DOHH2 (cell line): ENCODE results near the gene SBSN.

ENCODE experiments used
- H3F3A ChIP-seq: fragments of 200-600 bp; sonication (generic), shearing (Covaris generic); 2 replicates; pipeline ENCODE4 v1.6.0; 2016; ENCODE audit warnings: antibody characterized with exemption, mild to moderate bottlenecking; ENCODE audit not compliant: control insufficient read depth, insufficient read depth
- H3K27ac ChIP-seq: fragments of 200-600 bp; sonication (generic); 2 replicates; pipeline ENCODE4 v1.5.1; 2014; ENCODE audit warnings: low read depth, mild to moderate bottlenecking, low read length, moderate library complexity
- H3K27me3 ChIP-seq: fragments of 200-600 bp; sonication (generic); 2 replicates; pipeline ENCODE4 v1.6.1; 2014; ENCODE audit warnings: mild to moderate bottlenecking, low read length, mixed read lengths; ENCODE audit not compliant: control insufficient read depth
- H3K36me3 ChIP-seq: fragments of 200-600 bp; sonication (generic); 2 replicates; pipeline ENCODE4 v1.6.1; 2014; ENCODE audit warnings: mild to moderate bottlenecking, low read length, moderate library complexity, mixed read lengths; ENCODE audit not compliant: control insufficient read depth
- H3K4me1 ChIP-seq: fragments of 200-600 bp; sonication (generic); 2 replicates; pipeline ENCODE4 v1.6.1; 2014; ENCODE audit warnings: mild to moderate bottlenecking, low read length, mixed read lengths; ENCODE audit not compliant: control insufficient read depth
- H3K4me2 ChIP-seq: fragments of 200-600 bp; sonication (generic); 2 replicates; pipeline ENCODE4 v1.6.0; 2014; ENCODE audit warnings: mild to moderate bottlenecking, low read length, moderate library complexity
- H3K4me3 ChIP-seq: fragments of 200-600 bp; sonication (generic); 2 replicates; pipeline ENCODE4 v1.5.1; 2014; ENCODE audit warnings: mild to moderate bottlenecking, low read length, mixed read lengths
- H3K79me2 ChIP-seq: fragments of 200-600 bp; sonication (generic); 2 replicates; pipeline ENCODE4 v1.6.1; 2014; ENCODE audit warnings: mild to moderate bottlenecking, low read length, mixed read lengths; ENCODE audit not compliant: control insufficient read depth
- H3K9me2 ChIP-seq: fragments of 200-600 bp; sonication (generic); replicated peaks from 2 replicates; pipeline ENCODE4 v1.6.1; 2014; ENCODE audit warnings: mild to moderate bottlenecking, low read length, mixed read lengths; ENCODE audit not compliant: control insufficient read depth
- H3K9me3 ChIP-seq: fragments of 200-600 bp; sonication (generic); 2 replicates; pipeline ENCODE4 v1.6.1; 2014; ENCODE audit warnings: antibody characterized with exemption, low read length, mixed read lengths; ENCODE audit not compliant: control insufficient read depth, insufficient read depth
- H4K20me1 ChIP-seq: fragments of 200-600 bp; sonication (generic); 2 replicates; pipeline ENCODE4 v1.6.0; 2014; ENCODE audit warnings: low read depth, mild to moderate bottlenecking, antibody characterized with exemption, low read length, moderate library complexity; ENCODE audit not compliant: control insufficient read depth, insufficient read depth
- EZH2phosphoT487 ChIP-seq: fragments of 200-600 bp; sonication (generic); IDR thresholded peaks from 2 replicates; pipeline ENCODE4 v1.6.1; 2017; ENCODE audit warnings: borderline replicate concordance, mild to moderate bottlenecking, antibody characterized with exemption, low read length, moderate library complexity, mixed read lengths
- TF ChIP-seq, protein P1 (sequence below): fragments of 200-600 bp; sonication (generic); IDR thresholded peaks from one replicate; pipeline ENCODE4 v1.5.1; 2014; ENCODE audit warnings: antibody characterized with exemption, mild to moderate bottlenecking, low read depth, low read length; ENCODE audit not compliant: poor library complexity, severe bottlenecking

SBSN gene

GRCh38 chr19:35518313-35518712 lies 9.8 kb downstream of the SBSN start:
- no peak overlapping the region for H3K4me3 ChIP-seq
- H3K79me2 ChIP-seq, result no peaks in the 10 kb centered on the region
- no peaks in the 10 kb centered on the region for H3K9me2 ChIP-seq
- no peaks in the 10 kb centered on the region for H3K9me3 ChIP-seq
- H3K27me3 ChIP-seq, result peaks cover 7% of the 10 kb centered on the region; the same call in 1 of the 2 replicates
- H3K4me2 ChIP-seq, result no peak overlapping the region
- no peaks in the 10 kb centered on the region for H3K36me3 ChIP-seq
- H4K20me1 ChIP-seq, result no peaks in the 10 kb centered on the region
- TF ChIP-seq EZH2phosphoT487, result no peak
- TF ChIP-seq, protein P1, sequence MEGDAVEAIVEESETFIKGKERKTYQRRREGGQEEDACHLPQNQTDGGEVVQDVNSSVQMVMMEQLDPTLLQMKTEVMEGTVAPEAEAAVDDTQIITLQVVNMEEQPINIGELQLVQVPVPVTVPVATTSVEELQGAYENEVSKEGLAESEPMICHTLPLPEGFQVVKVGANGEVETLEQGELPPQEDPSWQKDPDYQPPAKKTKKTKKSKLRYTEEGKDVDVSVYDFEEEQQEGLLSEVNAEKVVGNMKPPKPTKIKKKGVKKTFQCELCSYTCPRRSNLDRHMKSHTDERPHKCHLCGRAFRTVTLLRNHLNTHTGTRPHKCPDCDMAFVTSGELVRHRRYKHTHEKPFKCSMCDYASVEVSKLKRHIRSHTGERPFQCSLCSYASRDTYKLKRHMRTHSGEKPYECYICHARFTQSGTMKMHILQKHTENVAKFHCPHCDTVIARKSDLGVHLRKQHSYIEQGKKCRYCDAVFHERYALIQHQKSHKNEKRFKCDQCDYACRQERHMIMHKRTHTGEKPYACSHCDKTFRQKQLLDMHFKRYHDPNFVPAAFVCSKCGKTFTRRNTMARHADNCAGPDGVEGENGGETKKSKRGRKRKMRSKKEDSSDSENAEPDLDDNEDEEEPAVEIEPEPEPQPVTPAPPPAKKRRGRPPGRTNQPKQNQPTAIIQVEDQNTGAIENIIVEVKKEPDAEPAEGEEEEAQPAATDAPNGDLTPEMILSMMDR, result no peak
- H3F3A ChIP-seq, result no peaks in the 10 kb centered on the region
- no peak overlapping the region for H3K27ac ChIP-seq
- no peaks in the 10 kb centered on the region for H3K4me1 ChIP-seq

DNA sequence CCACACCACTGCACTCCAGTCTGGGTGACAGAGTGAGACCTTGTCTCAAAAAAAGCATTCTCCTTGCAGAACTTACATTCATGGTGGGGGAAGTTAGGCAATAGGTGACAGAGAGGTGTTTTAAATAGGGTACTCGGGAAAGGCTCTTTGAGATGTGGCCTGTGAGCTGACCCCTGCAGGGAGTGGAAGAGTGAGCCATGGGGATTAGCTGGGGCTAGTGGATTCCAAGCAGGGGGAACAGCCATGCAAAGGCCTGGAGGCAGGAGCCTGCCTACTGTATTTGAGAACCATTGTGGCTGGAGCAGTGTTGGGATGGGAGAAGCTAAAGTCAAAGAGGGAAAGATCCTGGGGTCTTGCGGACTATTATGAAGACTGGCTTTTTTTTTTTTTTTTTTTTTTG lies 10.8 kb downstream of the SBSN start:
- no peaks in the 10 kb centered on the region for H3F3A ChIP-seq
- H3K27me3 ChIP-seq, result peaks cover 11% of the 10 kb centered on the region; the same call in 1 of the 2 replicates
- no peak overlapping the region for H3K27ac ChIP-seq
- no peak overlapping the region for H3K4me2 ChIP-seq
- no peaks in the 10 kb centered on the region for H3K4me1 ChIP-seq
- H3K79me2 ChIP-seq, result no peaks in the 10 kb centered on the region
- no peaks in the 10 kb centered on the region for H4K20me1 ChIP-seq
- H3K36me3 ChIP-seq, result no peaks in the 10 kb centered on the region
- no peaks in the 10 kb centered on the region for H3K9me2 ChIP-seq
- no peaks in the 10 kb centered on the region for H3K9me3 ChIP-seq
- TF ChIP-seq EZH2phosphoT487, result no peak
- TF ChIP-seq, protein P1, result no peak
- H3K4me3 ChIP-seq, result no peak overlapping the region

DNA sequence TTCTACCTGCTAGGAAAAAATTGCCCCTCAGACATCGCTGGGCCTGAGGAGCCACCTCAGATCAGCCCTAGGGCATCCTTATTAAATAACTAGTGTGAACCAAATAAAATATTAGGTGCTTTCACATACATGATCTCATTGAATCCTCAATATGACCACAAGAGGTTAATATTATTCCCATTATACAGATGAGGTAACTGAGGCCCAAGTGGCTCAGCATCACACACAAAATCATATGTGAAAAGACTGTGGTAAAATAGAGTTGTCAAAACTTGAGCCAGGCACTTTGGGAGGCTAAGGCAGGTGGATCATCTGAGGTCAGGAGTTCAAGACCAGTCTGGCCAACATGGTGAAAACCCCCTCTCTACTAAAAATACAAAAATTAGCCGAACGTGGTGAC lies 11.8 kb downstream of the SBSN start:
- TF ChIP-seq EZH2phosphoT487, result no peak
- TF ChIP-seq, protein P1, result no peak
- H3K27ac ChIP-seq, result no peak overlapping the region
- no peaks in the 10 kb centered on the region for H3K4me1 ChIP-seq
- peaks cover 11% of the 10 kb centered on the region; the same call in 1 of the 2 replicates for H3K27me3 ChIP-seq
- no peaks in the 10 kb centered on the region for H3K9me3 ChIP-seq
- no peaks in the 10 kb centered on the region for H3K9me2 ChIP-seq
- no peaks in the 10 kb centered on the region for H3K79me2 ChIP-seq
- H4K20me1 ChIP-seq, result no peaks in the 10 kb centered on the region
- no peaks in the 10 kb centered on the region for H3K36me3 ChIP-seq
- no peak overlapping the region for H3K4me3 ChIP-seq
- H3K4me2 ChIP-seq, result no peak overlapping the region
- H3F3A ChIP-seq, result no peaks in the 10 kb centered on the region
